ENCODE data around the gene IRF1. TPM values are rescaled to one million over a fixed set of nuclear protein-coding genes. Genes with fewer than 3 reads are reported as not detected.
A peak's percentile ranks its signal among the peaks of the same experiment; 100 is the strongest.

Gene IRF1
- total RNA-seq, 4 donors from 2014 or later = 8.3 to 52.9 (median 13.1) TPM

DNA sequence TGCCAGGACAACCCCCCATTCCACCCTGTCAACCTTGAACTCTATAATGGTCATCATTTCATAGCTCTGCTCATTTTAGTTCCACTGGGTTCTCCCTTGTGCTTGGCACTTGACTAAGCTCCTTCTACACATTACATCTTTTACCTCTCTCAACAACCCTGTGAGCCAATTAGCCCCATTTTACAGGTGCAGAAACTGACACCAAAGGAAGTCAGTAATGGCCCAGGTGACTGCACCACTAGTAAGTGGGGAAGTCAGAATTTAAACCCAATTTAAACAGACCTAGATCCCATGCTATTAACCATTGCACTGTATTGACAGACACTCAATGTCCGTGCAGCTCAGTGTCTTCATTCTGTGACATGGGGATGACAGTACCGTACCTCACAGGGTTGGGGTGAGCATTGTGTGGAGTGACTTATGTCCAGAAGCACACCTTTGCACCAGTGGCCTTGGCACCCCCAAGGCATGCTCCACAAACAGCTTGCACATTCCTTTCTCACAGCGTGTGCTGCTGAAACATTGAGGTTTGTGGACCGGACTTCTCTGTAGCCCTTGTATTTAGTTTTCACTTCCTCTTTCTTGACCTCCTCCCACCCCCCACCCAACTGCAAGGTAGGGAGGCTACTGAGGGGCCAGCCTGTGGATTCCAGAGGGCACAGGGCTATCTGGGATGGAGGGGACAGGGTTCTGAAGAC lies 23.1 kb downstream of the IRF1 start:
- intact Hi-C loops (cut with DNase I) = no loop called here
- WGBS, 2 donors = 77 to 91% methylated on average over 2 to 4 of the region's 4 CpGs
- Histone ChIP-seq H3K36me3 (peaks cover 0 to 16% (median 0%) of the 10 kb centered on the region in 3 donors), H3K4me3 (no peak overlapping the region), H3K9me3 (no peaks in the 10 kb centered on the region), H3K27me3 (no peaks in the 10 kb centered on the region), H3K4me1 (peaks cover 18 to 89% (median 43%) of the 10 kb centered on the region in 3 donors), H3K27ac (peak overlapping the region in 2 of 4 donors; percentile 75 to 86)
- DNase-seq = no peak
- no peak for TF ChIP-seq POLR2A (IDR thresholded peaks at IDR 0.05)
- TF ChIP-seq, protein P1, sequence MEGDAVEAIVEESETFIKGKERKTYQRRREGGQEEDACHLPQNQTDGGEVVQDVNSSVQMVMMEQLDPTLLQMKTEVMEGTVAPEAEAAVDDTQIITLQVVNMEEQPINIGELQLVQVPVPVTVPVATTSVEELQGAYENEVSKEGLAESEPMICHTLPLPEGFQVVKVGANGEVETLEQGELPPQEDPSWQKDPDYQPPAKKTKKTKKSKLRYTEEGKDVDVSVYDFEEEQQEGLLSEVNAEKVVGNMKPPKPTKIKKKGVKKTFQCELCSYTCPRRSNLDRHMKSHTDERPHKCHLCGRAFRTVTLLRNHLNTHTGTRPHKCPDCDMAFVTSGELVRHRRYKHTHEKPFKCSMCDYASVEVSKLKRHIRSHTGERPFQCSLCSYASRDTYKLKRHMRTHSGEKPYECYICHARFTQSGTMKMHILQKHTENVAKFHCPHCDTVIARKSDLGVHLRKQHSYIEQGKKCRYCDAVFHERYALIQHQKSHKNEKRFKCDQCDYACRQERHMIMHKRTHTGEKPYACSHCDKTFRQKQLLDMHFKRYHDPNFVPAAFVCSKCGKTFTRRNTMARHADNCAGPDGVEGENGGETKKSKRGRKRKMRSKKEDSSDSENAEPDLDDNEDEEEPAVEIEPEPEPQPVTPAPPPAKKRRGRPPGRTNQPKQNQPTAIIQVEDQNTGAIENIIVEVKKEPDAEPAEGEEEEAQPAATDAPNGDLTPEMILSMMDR (IDR thresholded peaks at IDR 0.05) = no peak

DNA sequence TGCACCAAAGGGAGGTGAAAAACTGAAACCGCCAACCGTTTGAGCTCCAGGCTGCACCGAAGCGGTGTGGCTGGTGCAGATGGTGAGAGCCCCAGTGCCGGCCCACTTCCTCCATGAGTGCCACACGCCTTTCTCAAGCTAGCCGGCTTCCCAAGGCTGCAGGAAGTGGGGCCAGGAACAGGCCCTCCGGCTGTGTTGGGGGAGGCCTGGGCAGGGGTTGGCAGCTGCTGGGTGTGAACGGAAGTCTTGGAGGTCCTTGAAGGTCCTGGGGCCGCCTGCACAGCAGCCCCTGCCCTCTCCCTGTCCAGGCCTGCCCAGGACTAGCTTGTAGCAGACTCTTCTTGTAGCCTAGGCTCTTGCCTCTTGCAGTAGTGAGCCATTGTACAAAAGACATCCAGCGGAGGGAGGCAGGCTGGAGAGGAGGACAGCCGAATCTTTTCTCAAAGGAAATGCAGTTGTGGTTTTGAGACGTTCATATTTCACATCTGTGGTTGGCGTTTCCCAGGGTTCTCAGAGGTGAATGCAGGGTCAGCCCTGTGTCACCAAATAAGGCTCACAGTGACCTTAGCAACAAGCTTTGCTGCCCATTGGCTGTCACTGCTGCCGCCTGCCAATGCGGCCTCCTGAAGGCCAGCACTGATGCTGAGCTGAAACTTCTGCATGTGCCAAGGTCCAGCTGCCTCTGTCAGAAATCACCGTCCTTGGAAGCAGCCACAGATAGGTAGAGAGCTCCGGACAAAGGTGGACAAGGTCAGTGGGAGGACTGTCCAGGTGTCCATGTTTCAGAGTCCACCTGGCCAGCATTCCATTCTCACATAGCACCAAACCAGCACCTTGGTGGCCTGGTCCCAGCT lies 23.9 kb downstream of the IRF1 start:
- intact Hi-C loops (cut with DNase I) = no loop called here
- Histone ChIP-seq H3K9me3 (no peaks in the 10 kb centered on the region), H3K27me3 (no peaks in the 10 kb centered on the region), H3K36me3 (peaks cover 0 to 16% (median 0%) of the 10 kb centered on the region in 3 donors), H3K4me1 (peaks cover 18 to 90% (median 43%) of the 10 kb centered on the region in 3 donors), H3K4me3 (peak overlapping the region in 1 of 4 donors; percentile 29), H3K27ac (peak overlapping the region; percentile 55 to 86 (median 66))
- no peak for DNase-seq
- whole genome bisulfite sequencing, 2 donors = 10 to 34% methylated on average over 12 to 14 of the region's 18 CpGs
- TF ChIP-seq POLR2A (IDR thresholded peaks at IDR 0.05) = no peak

DNA sequence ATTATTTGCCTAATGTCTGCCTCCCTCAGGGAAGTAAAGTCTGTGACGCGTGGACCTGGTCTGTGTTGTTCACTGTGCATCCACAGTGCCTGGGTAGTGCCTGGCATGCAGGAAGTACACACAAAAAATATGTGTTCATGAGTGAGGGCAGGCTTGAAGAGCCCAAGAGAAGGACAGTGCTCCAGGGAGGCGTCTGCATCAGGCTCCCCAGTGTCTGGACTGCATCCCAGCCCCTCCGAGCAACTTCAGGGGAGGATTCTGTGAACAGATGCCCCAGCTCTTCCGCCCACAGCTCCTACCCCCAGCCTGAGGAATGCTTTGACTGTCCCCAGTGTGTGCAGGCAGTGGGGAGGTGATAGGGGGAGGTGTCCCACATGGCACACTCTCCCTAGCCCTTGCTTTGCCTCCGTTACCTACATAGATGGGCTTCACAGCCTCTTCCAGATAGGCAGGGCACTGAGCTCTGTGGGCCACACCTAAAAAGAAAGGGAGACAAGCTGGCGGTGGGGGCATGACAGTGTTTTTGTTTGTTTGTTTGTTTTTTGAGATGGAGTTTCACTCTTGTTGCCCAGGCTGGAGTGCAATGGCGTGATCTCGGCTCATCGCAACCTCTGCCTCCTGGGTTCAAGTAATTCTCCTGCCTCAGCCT lies 25.4 kb downstream of the IRF1 start:
- H3K4me3 ChIP-seq = no peak overlapping the region
- H3K4me1 ChIP-seq = peaks cover 22 to 92% (median 43%) of the 10 kb centered on the region in 3 donors
- 78 to 98% methylated on average over 5 of the region's 10 CpGs for WGBS, 2 donors

DNA sequence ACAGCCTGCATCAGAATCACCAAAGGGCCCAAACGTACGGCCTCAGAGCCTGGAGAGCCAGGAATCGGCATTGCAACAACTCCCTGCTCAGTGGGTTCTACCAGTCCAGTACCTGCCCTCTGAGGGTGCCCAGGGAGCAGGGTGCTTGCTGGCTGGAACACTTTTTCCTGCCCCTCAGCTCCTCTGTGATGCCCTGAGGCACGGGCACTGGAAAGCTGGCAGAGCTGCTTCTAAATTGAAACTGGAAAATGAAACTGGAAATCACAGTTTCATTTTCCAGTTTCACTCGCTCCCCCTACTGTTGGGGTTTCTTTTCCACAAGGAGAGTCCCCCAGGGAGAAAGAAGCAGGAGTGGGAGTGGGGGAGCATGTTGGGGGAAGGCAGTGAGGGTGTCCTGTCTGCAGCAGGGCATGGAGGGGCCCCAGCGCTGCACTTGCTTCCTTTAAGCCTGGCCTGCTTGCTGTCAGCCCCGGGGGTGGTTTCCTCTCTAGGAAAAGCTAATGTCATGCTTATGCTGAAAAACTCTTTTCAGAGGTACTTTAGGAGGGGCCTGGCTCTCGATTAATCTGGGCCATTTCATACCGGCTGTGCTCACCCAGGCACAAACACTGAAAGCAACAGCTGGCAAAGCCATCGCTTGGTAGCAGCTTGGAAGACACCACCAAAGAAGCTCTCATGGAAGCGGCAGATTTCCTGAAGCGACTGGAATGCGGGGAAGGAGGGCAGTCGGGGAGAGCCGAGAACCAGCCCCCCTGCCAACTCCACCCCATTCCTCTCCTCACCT lies 26.2 kb downstream of the IRF1 start:
- WGBS, 2 donors = 14 to 26% methylated on average over 8 to 11 of the region's 15 CpGs
- peak overlapping the region in 3 of 4 donors; percentile 20 to 52 (median 20) for H3K4me3 ChIP-seq
- DNase-seq = no peak
- no peaks in the 10 kb centered on the region for H3K9me3 ChIP-seq
- intact Hi-C loops (cut with DNase I) = no loop called here
- peaks cover 31 to 92% (median 50%) of the 10 kb centered on the region in 3 donors for H3K4me1 ChIP-seq
- peaks cover 0 to 5% (median 0%) of the 10 kb centered on the region in 3 donors for H3K36me3 ChIP-seq
- TF ChIP-seq, protein P1 (IDR thresholded peaks at IDR 0.05) = peak in 3 of 6 experiments; percentile 8 to 34 (median 19)
- TF ChIP-seq POLR2A (IDR thresholded peaks at IDR 0.05) = no peak
- H3K27me3 ChIP-seq = no peaks in the 10 kb centered on the region
- H3K27ac ChIP-seq = peak overlapping the region; percentile 69 to 86 (median 73)

More for the DNA sequence above, 25.4 kb downstream of the IRF1 start:
- Histone ChIP-seq H3K27ac (peak overlapping the region; percentile 69 to 86 (median 73)), H3K36me3 (peaks cover 0 to 6% (median 0%) of the 10 kb centered on the region in 3 donors), H3K27me3 (no peaks in the 10 kb centered on the region), H3K9me3 (no peaks in the 10 kb centered on the region)
- intact Hi-C loops (cut with DNase I) = no loop called here
- no peak for DNase-seq
- TF ChIP-seq POLR2A (IDR thresholded peaks at IDR 0.05) = no peak
- TF ChIP-seq, protein P1 (IDR thresholded peaks at IDR 0.05) = no peak

DNA sequence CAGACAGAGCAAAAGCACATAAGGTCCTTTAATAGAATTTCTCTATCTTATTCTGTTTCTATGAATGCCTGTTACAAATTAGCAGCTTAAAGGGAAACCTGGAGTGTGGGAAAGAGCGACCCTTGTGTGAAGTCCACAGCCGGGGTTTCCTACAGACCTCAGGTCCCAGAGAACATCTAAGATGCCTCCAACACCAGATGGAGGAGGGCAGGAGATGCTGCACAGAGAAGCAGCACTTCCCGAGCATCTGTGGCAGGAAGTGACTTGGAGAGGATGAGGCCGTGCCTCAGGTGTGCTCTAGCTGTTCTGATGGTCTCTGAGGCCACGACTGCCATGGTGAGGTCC lies 26.8 kb downstream of the IRF1 start:
- Histone ChIP-seq H3K4me1 (peaks cover 36 to 93% (median 56%) of the 10 kb centered on the region in 3 donors), H3K36me3 (peaks cover 0 to 5% (median 0%) of the 10 kb centered on the region in 3 donors), H3K27me3 (no peaks in the 10 kb centered on the region), H3K27ac (peak overlapping the region; percentile 69 to 86 (median 73)), H3K9me3 (no peaks in the 10 kb centered on the region), H3K4me3 (peak overlapping the region in 3 of 4 donors; percentile 20 to 52 (median 20))
- 44 to 46% methylated on average over 4 to 5 of the region's 5 CpGs for WGBS, 2 donors
- TF ChIP-seq POLR2A (IDR thresholded peaks at IDR 0.05) = no peak
- TF ChIP-seq, protein P1 (IDR thresholded peaks at IDR 0.05) = no peak
- intact Hi-C loops (cut with DNase I) = no loop called here
- DNase-seq = no peak

Measured in esophagus squamous epithelium (tissue), 5 donors.